ENCODE results near the gene CNTNAP2.

CNTNAP2 gene

DNA sequence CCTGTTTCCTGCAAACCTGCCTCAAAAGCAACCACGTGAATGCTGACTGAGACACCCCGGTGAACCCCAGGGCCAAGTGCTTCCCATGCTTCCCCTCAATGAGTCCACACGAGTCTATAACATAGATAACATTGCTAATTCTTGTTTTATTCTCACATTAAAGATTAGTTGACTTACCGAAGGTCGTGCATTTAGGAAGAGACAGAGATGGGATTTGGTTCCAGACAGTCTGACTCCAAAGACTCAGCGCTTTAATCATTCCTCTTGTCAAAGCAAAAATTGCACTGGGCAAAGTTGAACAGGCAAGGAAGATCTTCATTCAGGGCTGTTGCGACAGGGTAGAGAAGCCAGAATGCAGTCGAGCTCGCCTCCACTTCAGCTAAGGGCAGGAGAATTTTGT is 2038.4 kb downstream of the CNTNAP2 start:
- DNase-seq (ENCODE audit: low spot score) = no peak

DNA sequence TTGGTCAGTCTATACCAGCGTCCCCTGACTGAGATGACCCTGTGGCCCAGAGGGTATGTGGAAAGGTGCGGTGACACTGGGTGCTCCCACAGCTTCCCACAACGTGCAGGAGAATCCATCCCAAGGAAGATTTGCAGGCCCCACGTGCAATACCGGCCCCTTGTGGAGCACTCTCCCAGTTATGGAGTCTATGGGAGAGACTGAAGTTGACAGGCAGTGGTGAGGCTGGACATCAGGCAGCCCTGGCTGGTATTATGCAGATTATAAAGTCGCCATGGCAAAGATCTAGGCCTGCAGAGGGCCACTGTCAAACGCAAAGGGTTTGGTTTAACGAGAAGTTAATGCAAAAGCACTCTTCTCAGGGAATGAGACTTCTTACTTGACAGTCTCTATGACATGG is 2039.2 kb downstream of the CNTNAP2 start:
- DNase-seq (ENCODE audit: low spot score) = no peak

DNA sequence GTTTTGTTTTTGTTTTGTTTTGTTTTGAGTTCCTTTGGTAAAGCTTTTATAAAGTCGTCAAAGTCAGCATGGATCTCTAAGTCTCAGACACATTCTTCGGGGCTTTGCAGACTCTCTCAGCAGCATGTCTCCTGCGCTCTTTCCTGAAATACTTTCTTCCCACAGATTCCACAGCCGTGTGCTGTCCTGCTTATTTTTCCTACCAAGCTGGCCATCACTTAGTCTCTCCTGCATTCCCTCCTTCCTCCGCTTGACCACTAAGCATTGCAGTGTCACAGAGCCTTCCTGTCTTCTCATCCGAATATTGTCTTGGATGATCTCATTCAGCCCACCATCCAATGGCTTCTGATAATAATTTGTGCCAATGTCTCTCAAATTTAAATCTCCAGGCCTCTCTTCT is 2039.6 kb downstream of the CNTNAP2 start:
- DNase-seq (ENCODE audit: low spot score) = no peak

DNA sequence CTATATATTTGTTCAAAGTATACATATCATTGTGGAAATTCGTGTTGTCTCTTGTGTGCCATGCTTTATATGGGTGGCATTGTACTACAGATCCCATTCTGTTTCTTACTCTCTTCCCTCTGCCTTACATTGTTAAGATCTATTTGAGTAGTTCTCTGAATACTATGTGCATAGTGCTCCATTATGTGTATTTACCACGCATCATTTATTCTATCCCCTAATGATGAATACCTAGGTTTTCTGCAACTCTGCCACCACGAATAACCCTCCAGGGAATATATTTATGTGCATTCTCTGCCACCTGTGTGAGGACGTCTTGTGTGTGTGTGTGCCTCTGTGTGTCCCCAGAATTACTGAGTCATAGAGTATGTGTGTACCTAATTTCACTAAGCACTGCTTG is 2042.7 kb downstream of the CNTNAP2 start:
- DNase-seq (ENCODE audit: low spot score) = no peak

DNA sequence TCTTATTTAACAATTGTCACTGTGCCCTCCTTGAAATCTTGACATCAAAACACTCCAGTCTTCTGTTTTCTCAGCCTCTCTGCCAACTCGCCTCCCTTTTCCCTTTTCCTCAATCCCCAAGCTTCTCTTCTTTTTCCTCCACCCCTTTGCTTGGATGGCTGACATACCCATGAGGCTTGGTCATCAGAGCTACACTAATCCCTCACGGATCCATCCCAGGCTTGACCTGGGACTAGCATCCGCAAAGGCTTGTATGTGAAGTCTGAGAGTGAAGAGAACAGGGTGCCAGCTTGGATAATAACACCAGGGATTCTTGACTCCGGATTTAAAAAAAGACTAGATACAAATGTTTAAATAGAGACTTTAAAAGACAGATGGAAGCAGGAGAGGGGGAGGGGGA is 2045.2 kb downstream of the CNTNAP2 start:
- no peak for DNase-seq (ENCODE audit: low spot score)

DNA sequence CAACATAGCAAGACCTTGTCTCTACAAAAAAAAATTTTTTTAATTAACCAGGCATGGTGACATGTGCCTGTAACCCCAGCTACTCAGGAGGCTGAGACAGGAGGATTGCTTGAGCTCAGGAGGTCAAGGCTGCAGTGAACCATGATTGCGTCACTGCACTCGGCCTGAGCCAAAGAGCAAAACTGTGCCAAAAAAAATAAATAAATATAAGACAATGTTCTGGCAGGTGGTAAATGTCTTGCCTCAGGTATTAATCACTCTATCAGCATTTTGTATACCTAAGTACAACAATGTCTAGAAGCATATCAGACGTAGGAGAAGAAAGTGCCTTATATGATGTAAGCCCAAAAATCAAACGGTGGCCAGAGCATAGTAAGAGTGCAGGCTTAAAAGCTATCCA is 2046.2 kb downstream of the CNTNAP2 start:
- no peak for DNase-seq (ENCODE audit: low spot score)

DNA sequence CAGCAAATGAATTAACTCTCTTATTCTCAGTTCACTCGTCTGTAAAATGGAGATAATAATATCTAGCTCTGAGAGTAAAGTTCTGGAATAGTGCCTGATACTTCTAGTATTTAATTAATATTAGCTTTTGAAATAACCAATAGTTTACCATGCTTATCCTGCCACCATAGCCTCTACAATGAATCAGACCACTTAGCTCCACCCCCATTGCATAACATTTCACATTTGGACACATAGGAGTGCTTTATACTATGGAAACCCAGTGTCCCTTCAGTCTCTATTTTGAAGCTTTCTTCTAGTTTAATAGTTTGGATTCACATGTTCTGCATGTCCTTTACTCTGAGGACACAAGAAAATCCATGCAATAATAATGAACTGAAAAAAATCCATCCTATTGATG is 2046.6 kb downstream of the CNTNAP2 start:
- DNase-seq (ENCODE audit: low spot score) = no peak

DNA sequence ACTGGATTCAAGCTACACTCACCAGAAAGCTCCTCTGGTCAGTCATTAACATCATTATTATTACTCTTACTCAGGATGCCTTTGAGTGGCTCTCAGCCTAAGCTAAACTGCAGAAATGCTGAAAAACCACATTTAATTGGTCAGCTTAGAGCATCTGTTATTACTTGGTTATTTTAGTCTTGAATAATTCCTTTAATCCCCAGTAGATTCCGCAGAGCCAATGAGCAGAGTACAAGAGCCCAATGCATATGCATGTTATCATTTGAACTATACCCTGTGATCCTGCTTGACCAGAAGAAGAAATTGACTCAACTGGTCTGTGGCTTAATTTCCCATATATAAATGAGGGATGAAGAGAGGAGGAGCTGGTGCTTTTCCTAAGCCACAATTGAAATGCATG is 2056.3 kb downstream of the CNTNAP2 start:
- DNase-seq (ENCODE audit: low spot score) = no peak

DNA sequence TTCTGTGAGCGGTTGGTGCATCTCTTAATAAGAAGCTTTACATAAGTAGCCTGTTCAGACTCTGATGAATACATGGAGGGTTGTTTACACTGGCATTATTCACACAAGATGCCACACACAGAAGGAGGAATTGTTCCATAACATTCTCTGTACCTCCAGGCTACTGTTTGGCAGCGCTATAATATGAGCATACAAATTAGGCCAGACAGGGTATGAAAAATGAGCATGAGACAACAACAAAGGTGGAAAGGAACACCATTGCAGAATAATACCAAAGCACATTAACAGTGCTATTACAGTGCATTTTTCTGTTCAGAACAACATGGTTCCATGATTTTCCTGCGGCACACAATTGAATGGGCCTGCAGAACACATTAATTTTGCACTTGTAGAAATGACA is 2056.8 kb downstream of the CNTNAP2 start:
- DNase-seq (ENCODE audit: low spot score) = no peak

DNA sequence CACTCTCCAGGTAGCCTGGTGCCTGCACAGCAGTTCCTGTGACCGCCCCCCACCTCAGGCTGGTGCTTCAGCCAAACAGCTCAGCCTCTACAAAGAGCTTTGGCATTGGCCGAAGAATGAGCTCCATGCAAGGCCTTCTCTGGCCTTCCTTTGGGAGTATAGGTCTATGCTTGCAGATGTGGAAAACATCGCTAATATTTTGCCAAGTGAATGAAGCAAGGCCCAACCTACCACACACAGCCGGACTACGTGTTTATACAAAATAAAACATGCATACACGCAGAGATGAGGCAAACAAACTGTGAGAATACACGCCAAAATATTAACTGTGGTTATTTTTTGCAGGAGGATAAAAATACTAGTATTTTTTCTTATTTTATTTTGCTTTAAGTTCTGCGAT is 2057.8 kb downstream of the CNTNAP2 start:
- DNase-seq (ENCODE audit: low spot score) = no peak

DNA sequence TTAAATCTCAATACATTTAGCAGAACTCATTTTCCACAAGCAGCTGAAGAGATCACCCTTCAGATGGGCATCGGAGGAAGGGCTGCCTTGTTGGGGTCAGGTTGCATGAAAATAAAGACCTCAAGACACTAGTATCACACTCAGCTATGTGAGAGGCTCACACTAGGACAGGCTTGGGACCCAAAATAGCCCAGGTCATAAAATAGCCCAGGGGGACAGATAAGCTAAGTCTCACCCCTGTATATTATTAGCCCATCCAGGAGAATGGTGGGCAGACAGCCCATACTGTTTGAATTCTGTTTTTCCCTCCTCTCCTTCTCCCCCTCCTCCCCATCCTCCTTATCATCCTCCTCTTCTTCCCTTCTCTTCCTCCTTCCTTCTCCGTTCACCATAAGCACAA is 2058.9 kb downstream of the CNTNAP2 start:
- no peak for DNase-seq (ENCODE audit: low spot score)

DNA sequence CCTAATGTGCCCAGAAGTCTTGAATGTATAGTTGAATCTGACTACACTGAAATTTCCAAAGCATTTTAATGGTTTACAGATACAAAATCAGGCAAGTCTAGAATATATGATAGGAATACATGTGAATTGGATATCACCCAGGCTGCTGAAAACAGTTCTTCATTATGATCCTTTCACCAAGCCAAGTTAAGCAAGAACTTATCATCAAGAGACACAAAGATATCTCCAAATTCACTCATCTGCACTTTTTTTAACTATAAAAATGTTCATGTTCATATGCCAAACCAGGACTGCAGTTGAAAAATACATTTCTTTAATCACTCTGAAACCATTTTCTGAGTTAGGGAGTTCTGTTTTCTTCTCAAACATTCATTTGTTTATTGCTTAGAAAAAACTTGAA is 2061.4 kb downstream of the CNTNAP2 start:
- no peak for DNase-seq (ENCODE audit: low spot score)

DNA sequence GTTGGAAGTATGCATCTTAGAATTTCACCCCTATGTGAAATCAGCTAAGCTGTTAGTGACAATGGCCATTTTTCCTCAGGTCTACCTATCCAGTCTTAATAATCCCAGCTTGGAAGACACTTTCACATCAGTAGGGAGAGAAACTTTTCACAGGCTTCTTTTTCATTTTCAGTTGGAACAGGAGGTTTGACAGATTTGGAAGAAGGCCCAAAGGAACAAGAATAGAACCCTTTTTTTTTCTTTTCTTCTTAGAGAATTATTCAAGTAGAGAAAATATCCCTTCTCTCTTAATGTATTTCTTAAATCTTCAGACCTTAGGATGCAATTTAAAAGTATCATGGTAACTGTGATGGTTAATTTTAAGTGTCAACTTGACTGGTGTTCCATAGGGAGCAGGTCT is 2063.5 kb downstream of the CNTNAP2 start:
- no peak for DNase-seq (ENCODE audit: low spot score)

DNA sequence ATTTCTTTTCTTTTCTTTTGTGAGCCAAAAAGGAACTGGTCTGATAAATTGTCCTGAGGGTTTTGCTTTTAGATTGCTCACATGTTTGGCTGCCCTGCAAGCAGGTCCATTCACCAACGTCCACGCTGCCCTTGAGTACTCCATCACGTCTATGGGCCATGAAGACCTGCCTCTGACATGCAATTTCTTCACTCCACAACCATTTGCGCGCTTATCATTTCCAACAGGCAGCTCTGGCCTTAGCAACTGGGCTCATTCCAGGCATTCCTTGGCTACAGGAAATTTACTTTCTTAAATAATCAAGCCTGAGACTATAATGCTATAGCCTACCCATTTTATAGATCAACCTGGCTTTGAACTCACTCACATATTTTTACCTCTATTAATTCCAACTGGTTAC is 2065.7 kb downstream of the CNTNAP2 start:
- DNase-seq (ENCODE audit: low spot score) = no peak

DNA sequence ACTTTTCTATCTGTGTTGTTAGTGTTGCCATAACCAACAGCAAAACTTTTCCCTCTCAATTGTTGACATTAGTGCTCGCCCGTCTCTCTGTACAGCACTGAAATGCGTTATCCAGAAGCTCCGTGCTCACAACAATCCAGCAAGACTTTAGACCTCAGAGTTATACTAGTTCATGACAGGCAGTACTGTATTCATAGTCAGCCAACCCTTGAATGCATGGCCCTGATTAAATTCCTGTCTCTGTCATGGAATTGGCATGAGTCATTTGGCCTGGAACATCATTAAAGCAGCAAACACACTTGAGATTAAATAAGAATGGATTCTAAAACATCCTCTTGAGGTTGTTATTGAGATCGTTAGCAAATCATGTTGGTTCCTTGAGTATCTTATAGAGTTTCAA is 2068.4 kb downstream of the CNTNAP2 start:
- DNase-seq (ENCODE audit: low spot score) = no peak

DNA sequence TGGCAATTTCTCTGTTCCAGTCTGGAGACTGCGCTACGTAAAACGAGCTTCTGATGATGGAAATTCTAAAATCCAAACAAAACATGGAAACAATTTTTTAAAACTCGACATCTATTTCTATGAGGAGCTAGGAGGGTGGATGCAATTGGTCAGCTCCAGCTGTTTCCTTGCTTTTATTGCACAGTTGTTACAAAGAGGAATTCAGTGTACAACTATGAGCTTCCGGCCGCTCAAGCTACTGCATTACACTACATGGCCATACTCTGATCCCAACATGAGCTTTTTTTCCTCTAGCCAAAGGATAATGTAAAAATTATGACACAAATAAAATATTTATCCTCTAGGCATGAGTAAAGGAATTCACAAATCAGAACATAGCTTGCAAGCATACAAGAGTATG is 2070.9 kb downstream of the CNTNAP2 start:
- DNase-seq (ENCODE audit: low spot score) = no peak

DNA sequence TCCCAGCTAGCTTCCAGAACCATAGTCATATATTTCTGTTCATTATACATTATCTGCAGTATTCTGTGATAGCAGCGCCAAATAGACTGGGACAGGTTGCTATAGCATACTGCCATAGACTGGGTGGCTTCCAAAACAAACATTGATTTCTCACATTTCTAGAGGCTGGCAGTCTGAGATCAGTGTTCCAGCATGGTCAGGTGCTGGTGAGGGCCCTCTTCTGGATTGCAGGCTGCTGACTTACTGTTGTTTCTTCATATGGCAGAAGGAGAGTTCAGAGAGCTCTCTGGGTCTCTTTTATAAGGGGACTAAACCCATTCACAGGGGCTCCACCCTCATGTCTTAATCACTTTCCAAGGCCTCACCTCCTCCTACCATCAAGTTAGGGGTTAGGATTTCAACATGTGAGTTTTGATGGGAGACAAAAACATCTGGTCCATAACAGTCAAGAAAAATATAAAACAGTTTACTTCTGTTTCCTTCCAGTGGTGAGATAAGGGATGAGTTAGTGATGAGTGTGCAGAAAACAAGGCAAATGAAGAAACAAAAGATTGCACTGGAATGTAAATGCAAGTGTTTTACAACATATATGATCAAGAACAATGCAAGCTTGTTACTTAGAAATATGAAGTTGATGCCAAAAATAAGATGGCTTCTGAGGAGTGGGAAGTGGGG is 2074.9 kb downstream of the CNTNAP2 start:
- DNase-seq (ENCODE audit: low spot score) = no peak

DNA sequence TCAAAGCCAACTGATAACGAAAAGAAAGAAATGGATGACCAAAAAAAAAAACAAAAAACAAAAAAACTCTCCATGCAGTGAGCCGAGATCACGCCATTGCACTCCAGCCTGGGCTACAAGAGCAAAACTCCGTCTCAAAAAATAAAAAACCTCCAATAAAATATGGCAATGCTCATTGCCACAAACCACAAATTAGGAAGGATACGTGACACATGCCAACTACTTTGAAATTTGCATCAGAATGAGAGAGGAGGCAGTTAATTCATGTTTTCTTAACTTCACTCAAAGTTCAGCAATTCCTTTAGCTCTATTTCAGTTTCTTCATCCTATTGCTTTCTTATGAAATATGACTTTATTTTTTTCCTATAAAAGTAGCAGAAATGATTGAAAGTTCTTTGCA is 2075.9 kb downstream of the CNTNAP2 start:
- DNase-seq (ENCODE audit: low spot score) = no peak

DNA sequence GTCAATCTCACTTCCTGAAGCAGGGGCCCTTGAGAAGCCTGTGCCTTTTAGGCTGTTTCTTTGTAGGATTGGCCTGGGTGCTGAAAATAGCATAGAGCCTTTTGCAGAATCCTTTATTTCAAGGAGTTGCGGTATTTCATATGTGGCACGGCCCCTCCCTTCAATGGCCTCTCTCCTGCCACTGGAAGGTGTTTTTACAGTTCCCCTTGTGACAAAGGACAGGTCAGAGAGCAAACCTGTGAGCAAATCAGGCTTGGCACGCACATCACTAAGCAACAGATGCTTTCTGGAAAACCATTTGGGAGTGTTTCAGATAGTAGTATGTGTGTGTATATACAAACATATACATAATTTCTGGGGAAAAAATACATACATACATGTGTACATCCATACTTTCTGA is 2085.4 kb downstream of the CNTNAP2 start:
- no peak for DNase-seq (ENCODE audit: low spot score)

DNA sequence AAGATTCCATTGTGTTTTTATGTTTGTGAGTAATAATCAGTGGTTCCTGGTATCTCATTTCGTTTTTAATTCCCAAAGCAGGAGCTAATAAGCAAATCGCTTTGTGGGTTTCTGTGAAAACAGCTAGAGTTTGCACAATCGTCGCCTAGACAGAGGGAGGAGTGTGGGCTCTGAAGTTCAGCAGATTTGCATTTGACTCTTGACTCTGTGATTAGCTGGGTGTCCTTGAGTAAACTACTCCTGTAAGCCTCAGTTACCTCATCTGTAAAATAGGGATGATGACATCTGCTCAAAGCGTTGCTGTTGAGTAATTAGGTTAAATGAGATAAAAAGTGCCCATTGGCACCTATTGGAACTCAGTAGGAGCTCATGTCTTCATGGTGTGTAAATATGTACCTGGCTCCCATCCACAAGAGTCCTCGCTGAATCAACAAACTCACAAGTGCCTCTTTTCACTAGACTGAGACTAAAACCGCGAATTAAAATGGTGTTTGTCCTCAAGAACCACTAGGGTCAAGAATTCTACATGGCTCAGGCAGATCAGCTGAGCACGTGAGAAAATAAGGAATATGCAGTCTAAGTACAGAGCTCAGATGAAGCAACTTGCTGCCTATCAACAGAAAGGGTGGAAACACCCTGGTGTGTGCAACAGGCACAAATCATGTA is 2088.2 kb downstream of the CNTNAP2 start:
- DNase-seq (ENCODE audit: low spot score) = no peak

DNA sequence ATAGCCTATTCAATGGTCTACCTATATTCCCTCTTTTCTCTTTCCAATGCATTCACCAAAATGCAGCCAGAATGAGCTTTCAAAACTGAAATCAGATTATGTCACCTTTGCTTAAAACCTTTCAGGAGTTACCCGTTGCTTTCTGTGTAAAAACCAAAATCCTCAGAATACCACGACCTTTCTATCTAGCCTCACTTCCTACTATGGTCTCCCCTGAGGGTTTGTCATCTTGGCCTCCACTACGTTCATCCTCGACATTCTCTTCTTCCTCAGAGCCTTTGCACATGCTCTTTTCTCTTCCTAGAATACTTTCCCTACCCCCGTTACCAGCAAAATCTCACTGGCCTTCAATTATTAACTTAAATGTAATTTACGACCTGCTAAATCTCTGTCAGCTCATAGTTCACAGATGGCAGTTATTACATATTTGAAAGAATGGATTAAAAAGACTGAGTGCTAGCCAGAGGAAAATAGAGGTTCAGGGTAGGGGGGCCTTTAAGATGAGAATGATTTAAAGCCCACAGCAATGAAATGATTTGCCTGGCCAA is 2093.1 kb downstream of the CNTNAP2 start:
- DNase-seq (ENCODE audit: low spot score) = no peak

DNA sequence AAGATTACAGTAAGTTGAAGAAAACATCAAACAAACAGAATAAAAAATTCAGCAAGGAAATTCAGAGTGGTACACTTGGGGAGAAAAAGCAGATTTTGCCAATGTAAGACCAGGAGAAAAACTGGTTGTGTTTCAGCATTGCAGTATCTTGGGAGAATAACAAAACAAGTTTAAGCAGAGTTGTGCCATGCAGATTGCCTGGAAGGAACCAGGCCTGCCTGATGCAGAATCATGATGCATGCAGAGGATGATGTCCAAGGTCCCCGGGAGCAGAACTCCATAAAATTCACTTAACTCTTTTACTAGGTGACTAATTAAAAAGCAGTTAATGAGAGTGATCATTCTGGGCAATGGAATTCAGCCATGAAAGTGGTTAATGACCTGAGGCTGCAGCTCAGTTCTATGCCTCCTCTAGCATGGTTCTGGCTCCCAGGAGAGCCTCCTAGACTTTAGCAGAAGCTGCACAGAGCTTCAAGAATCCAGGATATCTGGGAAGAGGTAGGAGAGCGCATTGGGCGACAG is 2094.3 kb downstream of the CNTNAP2 start:
- DNase-seq (ENCODE audit: low spot score) = no peak

DNA sequence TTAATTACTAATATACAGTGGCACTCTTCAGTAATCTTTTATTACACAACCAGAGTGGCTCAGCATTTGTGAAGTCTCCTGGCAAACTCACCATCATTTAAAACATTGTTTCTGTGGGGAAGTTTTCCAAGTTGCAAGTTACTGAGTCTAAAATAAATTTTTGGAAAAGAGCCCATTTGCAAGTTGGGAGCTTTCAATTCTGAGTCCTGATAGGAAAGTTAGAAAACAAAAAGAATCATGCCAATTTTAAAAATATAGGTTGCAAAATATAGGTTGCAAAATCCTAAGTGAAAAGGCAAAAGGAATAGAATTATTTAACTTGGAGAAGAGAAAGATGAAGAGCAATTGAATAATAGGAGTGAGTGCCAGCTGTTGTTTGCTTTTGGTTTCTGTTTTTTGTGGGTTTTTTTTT is 2095.1 kb downstream of the CNTNAP2 start:
- DNase-seq (ENCODE audit: low spot score) = no peak

DNA sequence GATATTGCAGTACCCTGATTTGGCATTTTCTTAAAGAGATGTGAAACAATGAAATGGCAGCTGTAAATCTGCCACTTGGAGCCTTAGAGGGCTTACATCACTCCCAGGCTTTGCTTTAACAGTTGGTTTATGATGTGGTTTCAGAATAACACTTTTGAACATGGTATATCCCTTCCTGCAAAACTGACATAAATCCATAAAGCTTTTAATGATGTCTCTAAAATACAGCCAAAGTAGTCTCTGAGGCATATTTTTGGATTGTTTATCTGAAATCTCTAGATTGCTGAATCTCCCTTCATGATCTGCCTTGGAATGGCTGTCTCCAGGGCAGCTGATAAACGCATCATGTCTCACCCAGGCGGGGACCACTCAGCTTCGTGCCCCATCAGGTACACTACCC is 2096.1 kb downstream of the CNTNAP2 start:
- no peak for DNase-seq (ENCODE audit: low spot score)
